Measurements from ENCODE around the gene AGBL4.

DNA sequence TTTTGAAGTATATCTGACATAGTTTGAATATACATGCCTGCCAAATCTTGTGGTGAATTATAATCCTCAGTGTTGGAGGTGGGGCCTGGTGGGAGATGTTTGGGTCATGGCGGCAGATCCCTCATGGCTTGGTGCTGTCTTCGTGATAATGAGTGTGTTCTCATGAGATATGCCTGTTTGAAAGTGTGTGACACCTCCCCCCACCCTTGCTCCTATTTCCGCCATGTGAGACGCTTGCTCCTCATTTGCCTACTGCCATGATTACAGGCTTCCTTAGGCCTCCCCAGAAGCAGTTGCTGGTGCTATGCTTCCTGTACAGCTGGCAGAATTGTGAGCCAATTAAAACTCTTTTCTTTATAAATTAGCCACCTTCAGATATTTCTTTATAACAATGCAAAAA lies 810.5 kb downstream of the AGBL4 start:
- TF ChIP-seq SIN3A (IDR thresholded peaks at IDR 0.05; ENCODE audit: borderline replicate concordance, insufficient read depth, low read length) = no peak
- TF ChIP-seq, protein P1, sequence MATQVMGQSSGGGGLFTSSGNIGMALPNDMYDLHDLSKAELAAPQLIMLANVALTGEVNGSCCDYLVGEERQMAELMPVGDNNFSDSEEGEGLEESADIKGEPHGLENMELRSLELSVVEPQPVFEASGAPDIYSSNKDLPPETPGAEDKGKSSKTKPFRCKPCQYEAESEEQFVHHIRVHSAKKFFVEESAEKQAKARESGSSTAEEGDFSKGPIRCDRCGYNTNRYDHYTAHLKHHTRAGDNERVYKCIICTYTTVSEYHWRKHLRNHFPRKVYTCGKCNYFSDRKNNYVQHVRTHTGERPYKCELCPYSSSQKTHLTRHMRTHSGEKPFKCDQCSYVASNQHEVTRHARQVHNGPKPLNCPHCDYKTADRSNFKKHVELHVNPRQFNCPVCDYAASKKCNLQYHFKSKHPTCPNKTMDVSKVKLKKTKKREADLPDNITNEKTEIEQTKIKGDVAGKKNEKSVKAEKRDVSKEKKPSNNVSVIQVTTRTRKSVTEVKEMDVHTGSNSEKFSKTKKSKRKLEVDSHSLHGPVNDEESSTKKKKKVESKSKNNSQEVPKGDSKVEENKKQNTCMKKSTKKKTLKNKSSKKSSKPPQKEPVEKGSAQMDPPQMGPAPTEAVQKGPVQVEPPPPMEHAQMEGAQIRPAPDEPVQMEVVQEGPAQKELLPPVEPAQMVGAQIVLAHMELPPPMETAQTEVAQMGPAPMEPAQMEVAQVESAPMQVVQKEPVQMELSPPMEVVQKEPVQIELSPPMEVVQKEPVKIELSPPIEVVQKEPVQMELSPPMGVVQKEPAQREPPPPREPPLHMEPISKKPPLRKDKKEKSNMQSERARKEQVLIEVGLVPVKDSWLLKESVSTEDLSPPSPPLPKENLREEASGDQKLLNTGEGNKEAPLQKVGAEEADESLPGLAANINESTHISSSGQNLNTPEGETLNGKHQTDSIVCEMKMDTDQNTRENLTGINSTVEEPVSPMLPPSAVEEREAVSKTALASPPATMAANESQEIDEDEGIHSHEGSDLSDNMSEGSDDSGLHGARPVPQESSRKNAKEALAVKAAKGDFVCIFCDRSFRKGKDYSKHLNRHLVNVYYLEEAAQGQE (IDR thresholded peaks at IDR 0.05; ENCODE audit: insufficient read depth in 1 of 2, low read depth in 2 of 2, low read length in 2 of 2) = no peak
- no peak for TF ChIP-seq POLR2AphosphoS5 (IDR thresholded peaks at IDR 0.05; ENCODE audit: low read depth, low read length)
